H1 (cell line): ENCODE results near the gene BLTP3B. TPM values are rescaled to one million over a fixed set of nuclear protein-coding genes. Genes with fewer than 3 reads are reported as not detected.

Source experiments
- CTCF ChIA-PET: fragments of 300-600 bp; sonication (Branson Sonifier 250); formaldehyde crosslinking; loops from one replicate; lab custom pipeline; 2021; ENCODE audit not compliant: partially characterized antibody; lab: Charles Lee
- POLR2A ChIA-PET: fragments of 300-600 bp; sonication (Branson Sonifier 250); formaldehyde crosslinking; loops from one replicate; lab custom pipeline; 2021; ENCODE audit warnings: inconsistent platforms; ENCODE audit not compliant: partially characterized antibody; lab: Charles Lee
- DNase-seq, 2 experiments: peaks; one replicate each; pipeline versions ENCODE4 v3.0.0 to v3.0.0-alpha.2; 2010 to 2022; ENCODE audit warnings: low spot score in 2 of 2, low read depth in 1 of 2, mixed read lengths in 1 of 2
- FAIRE-seq: peaks from 2 replicates; lab custom pipeline; 2011; peaks lifted over from hg19 to GRCh38; lab: Jason Lieb, UNC
- H2AFZ ChIP-seq: 2 replicates; pipeline ENCODE4 v1.8.1; 2012; ENCODE audit warnings: low read length, inconsistent platforms
- H2AK5ac ChIP-seq: 2 replicates; pipeline ENCODE4 v1.6.1; 2013; ENCODE audit warnings: low read depth, low read length
- H2BK120ac ChIP-seq: replicated peaks from 2 replicates; pipeline ENCODE3; 2013; ENCODE audit warnings: low read depth, low read length, inconsistent platforms
- H2BK12ac ChIP-seq: 2 replicates; pipeline ENCODE4 v1.6.1; 2013; ENCODE audit warnings: low read depth, low read length
- H2BK15ac ChIP-seq: 2 replicates; pipeline ENCODE4 v1.6.1; 2013; ENCODE audit warnings: low read length
- H2BK20ac ChIP-seq: 2 replicates; pipeline ENCODE4 v1.6.1; 2013; ENCODE audit warnings: low read length
- H2BK5ac ChIP-seq: 2 replicates; pipeline ENCODE4 v1.6.1; 2013; ENCODE audit warnings: low read depth, low read length
- H3K14ac ChIP-seq: 2 replicates; pipeline ENCODE4 v1.6.1; 2013; ENCODE audit warnings: inconsistent platforms; ENCODE audit not compliant: insufficient read length
- H3K18ac ChIP-seq: 2 replicates; pipeline ENCODE4 v1.6.1; 2013; ENCODE audit warnings: low read length; ENCODE audit errors: extremely low read depth
- H3K23ac ChIP-seq: 2 replicates; pipeline ENCODE4 v1.6.1; 2013; ENCODE audit warnings: inconsistent platforms; ENCODE audit not compliant: insufficient read length
- H3K23me2 ChIP-seq: 2 replicates; pipeline ENCODE4 v1.6.1; 2013; ENCODE audit warnings: low read depth, low read length
- H3K27ac ChIP-seq: 2 replicates; pipeline ENCODE4 v1.6.1; 2011; ENCODE audit warnings: low read depth, low read length, inconsistent platforms
- H3K27me3 ChIP-seq, 4 experiments: replicated peaks in 1 of 4; 1 replicate in 1 of 4; 2 replicates in 3 of 4; pipeline versions ENCODE4 v1.6.1 to v1.8.1; 2011 to 2013; ENCODE audit warnings: low read length in 3 of 4, mild to moderate bottlenecking in 3 of 4, inconsistent platforms in 2 of 4, mixed read lengths in 2 of 4, moderate library complexity in 1 of 4; ENCODE audit not compliant: control insufficient read depth in 3 of 4, insufficient read depth in 3 of 4; ENCODE audit errors: extremely low read depth in 1 of 4
- H3K36me3 ChIP-seq, 4 experiments: 2 replicates each; pipeline versions ENCODE4 v1.6.1 to v1.8.1; 2011 to 2013; ENCODE audit warnings: mild to moderate bottlenecking in 4 of 4, low read length in 3 of 4, moderate library complexity in 2 of 4, control low read depth in 1 of 4, inconsistent platforms in 1 of 4; ENCODE audit not compliant: insufficient read depth in 4 of 4, control insufficient read depth in 2 of 4
- H3K4ac ChIP-seq: replicated peaks from 2 replicates; pipeline ENCODE3; 2013; ENCODE audit warnings: low read length, low read depth, mixed read lengths, inconsistent platforms; ENCODE audit not compliant: insufficient read length
- H3K4me1 ChIP-seq, 4 experiments: replicated peaks in 1 of 4; 1 replicate in 1 of 4; 2 replicates in 3 of 4; pipeline versions ENCODE4 v1.6.1 to v1.8.1; 2011 to 2013; ENCODE audit warnings: low read length in 3 of 4, inconsistent platforms in 2 of 4, mixed read lengths in 1 of 4; ENCODE audit not compliant: insufficient read depth in 4 of 4, control insufficient read depth in 3 of 4
- H3K4me2 ChIP-seq, 2 experiments: 2 replicates each; pipeline versions ENCODE4 v1.6.1 to v1.8.1; 2011 to 2013; ENCODE audit warnings: low read depth in 2 of 2, low read length in 2 of 2, control low read depth in 1 of 2, inconsistent platforms in 1 of 2, mild to moderate bottlenecking in 1 of 2; ENCODE audit not compliant: insufficient read depth in 1 of 2
- H3K4me3 ChIP-seq, 4 experiments: fragments of 200-600, 300-600 bp in 1 of 4; sonication (generic), shearing (Covaris generic), sonication (Bioruptor Twin) in 1 of 4; 2 replicates each; pipeline versions ENCODE4 v1.5.1 to v1.8.1; 2011 to 2016; ENCODE audit warnings: low read length in 4 of 4, low read depth in 3 of 4, control low read depth in 2 of 4, inconsistent platforms in 2 of 4, mild to moderate bottlenecking in 2 of 4, mixed read lengths in 1 of 4, moderate library complexity in 1 of 4; ENCODE audit not compliant: insufficient read depth in 2 of 4; ENCODE audit errors: extremely low read depth in 1 of 4
- H3K56ac ChIP-seq: replicated peaks from 2 replicates; pipeline ENCODE3; 2013; ENCODE audit warnings: low read depth, mild to moderate bottlenecking, mixed read lengths, low read length, inconsistent platforms; ENCODE audit not compliant: insufficient read length
- H3K79me1 ChIP-seq: 2 replicates; pipeline ENCODE4 v1.6.1; 2013; ENCODE audit warnings: low read depth, low read length, control low read depth
- H3K79me2 ChIP-seq, 2 experiments: 2 replicates each; pipeline versions ENCODE4 v1.6.1 to v1.8.1; 2012 to 2013; ENCODE audit warnings: low read length in 2 of 2, mild to moderate bottlenecking in 2 of 2, inconsistent platforms in 1 of 2; ENCODE audit not compliant: insufficient read depth in 2 of 2, control insufficient read depth in 1 of 2
- H3K9ac ChIP-seq, 4 experiments: replicated peaks in 1 of 4; 1 replicate in 1 of 4; 2 replicates in 3 of 4; pipeline versions ENCODE4 v1.6.1 to v1.8.1; 2011 to 2013; ENCODE audit warnings: low read depth in 3 of 4, low read length in 3 of 4, control low read depth in 2 of 4, mild to moderate bottlenecking in 2 of 4, moderate library complexity in 2 of 4, inconsistent platforms in 1 of 4; ENCODE audit errors: extremely low read depth in 1 of 4
- H3K9me3 ChIP-seq, 2 experiments: 2 replicates each; pipeline versions ENCODE4 v1.6.1 to v1.8.1; 2012 to 2013; ENCODE audit warnings: mild to moderate bottlenecking in 2 of 2, moderate library complexity in 2 of 2, control low read depth in 1 of 2, inconsistent platforms in 1 of 2, low read depth in 1 of 2, low read length in 1 of 2, mixed read lengths in 1 of 2; ENCODE audit not compliant: insufficient read depth in 2 of 2
- H4K20me1 ChIP-seq, 2 experiments: replicated peaks in 1 of 2; 2 replicates each; pipeline versions ENCODE3 to v1.8.1; 2011 to 2013; ENCODE audit warnings: inconsistent platforms in 2 of 2, low read length in 2 of 2, mild to moderate bottlenecking in 1 of 2; ENCODE audit not compliant: insufficient read depth in 2 of 2, control insufficient read depth in 1 of 2
- H4K5ac ChIP-seq: 2 replicates; pipeline ENCODE4 v1.6.1; 2013; ENCODE audit warnings: low read length, low read depth, mixed read lengths, inconsistent platforms; ENCODE audit not compliant: insufficient read length
- H4K8ac ChIP-seq: 2 replicates; pipeline ENCODE4 v1.8.0; 2013; ENCODE audit warnings: mild to moderate bottlenecking, moderate library complexity, low read length, inconsistent platforms; ENCODE audit not compliant: insufficient read depth; ENCODE audit errors: extremely low read depth
- H4K91ac ChIP-seq: replicated peaks from 2 replicates; pipeline ENCODE3; 2013; ENCODE audit warnings: low read length, mixed read lengths, inconsistent platforms; ENCODE audit not compliant: insufficient read length
- CHD1 ChIP-seq: IDR thresholded peaks from 2 replicates; pipeline ENCODE4 v1.6.1; 2012; ENCODE audit warnings: low read depth, low read length, improper control_type of control experiment
- CHD2 ChIP-seq: IDR thresholded peaks from 2 replicates; pipeline ENCODE4 v1.6.1; 2012; ENCODE audit warnings: low read length, improper control_type of control experiment
- EGR1 ChIP-seq: IDR thresholded peaks from 2 replicates; pipeline ENCODE4 v1.6.1; 2011; ENCODE audit warnings: low read depth, low read length, borderline replicate concordance
- HDAC2 ChIP-seq, 2 experiments: fragments of 300-600 bp in 1 of 2; sonication (generic) in 1 of 2; IDR thresholded peaks; 2 replicates each; pipeline ENCODE4 v1.6.1; 2011 to 2012; ENCODE audit warnings: low read depth in 2 of 2, low read length in 2 of 2, mild to moderate bottlenecking in 2 of 2, moderate library complexity in 2 of 2, borderline replicate concordance in 1 of 2, inconsistent platforms in 1 of 2
- JUN ChIP-seq: IDR thresholded peaks from 2 replicates; pipeline ENCODE4 v1.6.1; 2011; ENCODE audit warnings: low read depth, mild to moderate bottlenecking, improper control_type of control experiment, low read length
- JUND ChIP-seq: IDR thresholded peaks from 2 replicates; pipeline ENCODE4 v1.6.1; 2011; ENCODE audit warnings: mild to moderate bottlenecking, improper control_type of control experiment, low read length
- NANOG ChIP-seq: IDR thresholded peaks from 2 replicates; pipeline ENCODE4 v1.6.1; 2011; ENCODE audit warnings: low read length, low read depth, mild to moderate bottlenecking, inconsistent platforms; ENCODE audit not compliant: insufficient read depth, poor library complexity, severe bottlenecking
- RXRA ChIP-seq: IDR thresholded peaks from 2 replicates; pipeline ENCODE4 v1.6.1; 2011; ENCODE audit warnings: low read depth, mild to moderate bottlenecking, low read length, moderate library complexity; ENCODE audit not compliant: insufficient read depth
- USF2 ChIP-seq: IDR thresholded peaks from 2 replicates; pipeline ENCODE4 v1.6.1; 2011; ENCODE audit warnings: low read length, improper control_type of control experiment
- WGBS, 2 experiments: shearing (Covaris generic) in 1 of 2; methylation state at CpG; one replicate each; pipeline versions ENCODE4 v1.1.6 to v1.1.7; 2013 to 2015; ENCODE audit warnings: low lambda C conversion rate in 2 of 2, mixed read lengths in 2 of 2, inconsistent platforms in 1 of 2, low coverage in 1 of 2, missing lambda C conversion rate in 1 of 2; ENCODE audit not compliant: insufficient replicate concordance in 2 of 2, insufficient coverage in 1 of 2, insufficient read length in 1 of 2; ENCODE audit errors: extremely low coverage in 1 of 2, missing lambda C conversion rate in 1 of 2; 5-methylcytosine and 5-hydroxymethylcytosine counted together
- polyA plus RNA-seq, 7 experiments: library from polyadenylated mRNA; depleted of rRNA in 3 of 7; stranded (reverse) in 5 of 7; unstranded in 2 of 7; fragments of >200 nt in 5 of 7; fragments of 200-250 nt in 2 of 7; gene quantifications; 1 replicate in 5 of 7; 2 replicates in 1 of 7; 4 replicates in 1 of 7; pipeline versions ENCODE4 v1.2.1 to v1.2.3, GENCODE V29; 2011 to 2013; ENCODE audit warnings: missing spikeins in 2 of 7, mixed read lengths in 2 of 7
- total RNA-seq: library from RNA; stranded (reverse); fragmentation: NEBNext Ultra II Directional; extraction: Animal tissue kit (Norgen Biotek cat#: 25700); gene quantifications from 2 replicates; pipeline ENCODE4 v1.2.1, GENCODE V29; 2021

Gene BLTP3B
- total and polyA plus RNA-seq, 2 of the 8 experiments (the other 6 are each of a cell fraction or from before 2014, with no cell fraction given), result 7.0 to 28.6 TPM

GRCh38 chr12:100189636-100190394 is 47.1 kb upstream of the BLTP3B start:
- H3K27me3 ChIP-seq, result no peaks in the 10 kb centered on the region
- POLR2A ChIA-PET, result interaction anchor here (0.9 kb wide), 1 partner anchor 11 kb away, joined by 5 read pairs; the partner anchor contains the start of gene ACTR6
- H2AK5ac ChIP-seq, result no peak overlapping the region
- H3K56ac ChIP-seq, result no peak overlapping the region
- no peak overlapping the region for H3K4me2 ChIP-seq
- no peaks in the 10 kb centered on the region for H3K23me2 ChIP-seq
- no peak overlapping the region for H4K8ac ChIP-seq
- no peak overlapping the region for H3K9ac ChIP-seq
- no peak for DNase-seq
- no peak overlapping the region; the same call in 1 of the 2 replicates for H2BK5ac ChIP-seq
- H3K18ac ChIP-seq, result no peak overlapping the region
- H2BK20ac ChIP-seq, result no peak overlapping the region
- H3K79me2 ChIP-seq, result no peaks in the 10 kb centered on the region; a peak in 2 of 4 replicates
- H3K14ac ChIP-seq, result no peak overlapping the region
- no peak overlapping the region for H2BK15ac ChIP-seq
- H3K9me3 ChIP-seq, result no peaks in the 10 kb centered on the region
- H3K4ac ChIP-seq, result no peak overlapping the region
- peaks cover 0 to 2% (median 0%) of the 10 kb centered on the region in 4 experiments; a peak in 2 of 7 replicates for H3K4me1 ChIP-seq
- H2BK120ac ChIP-seq, result no peak overlapping the region
- no peak overlapping the region for H4K91ac ChIP-seq
- H4K20me1 ChIP-seq, result no peaks in the 10 kb centered on the region
- no peak overlapping the region for H4K5ac ChIP-seq
- CTCF ChIA-PET, result interaction anchor here (1.1 to 3.6 kb wide), 2 partner anchors 26 to 35 kb away, joined by 3 to 15 read pairs; no protein-coding TSS in a partner anchor
- FAIRE-seq, result no peak
- H3K27ac ChIP-seq, result no peak overlapping the region
- H3K23ac ChIP-seq, result no peak overlapping the region
- peaks cover 0 to 11% (median 2%) of the 10 kb centered on the region in 4 experiments; a peak in 3 of 8 replicates for H3K36me3 ChIP-seq
- 92% methylated on average over 13 of the region's 13 CpGs; no CpG with 5 or more reads in 1 of the 2 experiments for WGBS, 2 experiments
- no peak overlapping the region for H2AFZ ChIP-seq
- no peak overlapping the region for H2BK12ac ChIP-seq
- TF ChIP-seq JUND, result no peak
- no peak for TF ChIP-seq JUN
- TF ChIP-seq CHD1, result no peak
- TF ChIP-seq USF2, result no peak
- TF ChIP-seq NANOG, result no peak
- TF ChIP-seq CHD2, result no peak
- TF ChIP-seq HDAC2 (IDR thresholded peaks at IDR 0.05; ENCODE audit: borderline replicate concordance in 1 of 2, low read depth in 2 of 2, low read length in 2 of 2), result no peak
- TF ChIP-seq EGR1, result no peak
- TF ChIP-seq RXRA, result no peak
- no peaks in the 10 kb centered on the region; the same call in 1 of the 2 replicates for H3K79me1 ChIP-seq
- H3K4me3 ChIP-seq, result no peak overlapping the region
